Measurements from ENCODE around the gene PTPRN2. TPM values are rescaled to one million over a fixed set of nuclear protein-coding genes. Genes with fewer than 3 reads are reported as not detected.

Gene PTPRN2
- total RNA-seq, 1 experiment from 2014 or later, result 2.1 TPM

GRCh38 chr7:158268816-158269535 lies 318.6 kb downstream of the PTPRN2 start:
- DNase-seq (ENCODE audit: low read depth, low spot score) (no peak), ATAC-seq (no peak)
- no peaks in the 10 kb centered on the region for H3K36me3 ChIP-seq (ENCODE audit: control insufficient read depth in 1 of 2, insufficient read depth in 2 of 2, low read length in 2 of 2)
- H3K79me2 ChIP-seq (ENCODE audit: insufficient read depth, low read length), result no peaks in the 10 kb centered on the region
- intact Hi-C loops (cut with micrococcal nuclease), result no loop called here
- no peak for TF ChIP-seq SP1 (IDR thresholded peaks at IDR 0.05; ENCODE audit: low read depth)
- TF ChIP-seq POLR2A (IDR thresholded peaks at IDR 0.05; ENCODE audit: borderline replicate concordance, extremely low read depth, insufficient read depth, insufficient read length), result no peak
- TF ChIP-seq CTCF (IDR thresholded peaks at IDR 0.05 in 2 of 3, conservative IDR thresholded peaks at IDR 0.05 in 1 of 3; ENCODE audit: borderline replicate concordance in 1 of 3, insufficient read depth in 1 of 3, low read depth in 2 of 3, low read length in 2 of 3), result no peak
- TF ChIP-seq CBX3 (IDR thresholded peaks at IDR 0.05; ENCODE audit: low read depth), result no peak
- TF ChIP-seq ATF3 (IDR thresholded peaks at IDR 0.05), result no peak
- TF ChIP-seq JUND (IDR thresholded peaks at IDR 0.05), result no peak
- no peak for TF ChIP-seq YY1 (IDR thresholded peaks at IDR 0.05; ENCODE audit: extremely low read depth, insufficient replicate concordance, low read depth, low read length)
- TF ChIP-seq SRF (IDR thresholded peaks at IDR 0.05; ENCODE audit: low read depth), result no peak
- TF ChIP-seq SIN3A (IDR thresholded peaks at IDR 0.05; ENCODE audit: low read depth), result no peak
- no peak for TF ChIP-seq EZH2 (IDR thresholded peaks at IDR 0.05)
- no peak for TF ChIP-seq REST (IDR thresholded peaks at IDR 0.05; ENCODE audit: low read depth)
- no peak for TF ChIP-seq TCF7L2 (IDR thresholded peaks at IDR 0.05; ENCODE audit: borderline replicate concordance, extremely low read depth, insufficient read depth, insufficient read length)
- no peak overlapping the region for H3K27ac ChIP-seq (ENCODE audit: low read depth, low read length)
- no peak overlapping the region for H3K9ac ChIP-seq (ENCODE audit: low read length)
- ChIA-PET CTCF (no interaction called here), RAD21 (ENCODE audit: low non-redundant PET in 1 of 2, low total read pairs in 2 of 2, uncharacterized antibody in 2 of 2, unreplicated experiment in 2 of 2) (no interaction called here), POLR2A (no interaction called here)
- H3K4me1 ChIP-seq (ENCODE audit: control insufficient read depth in 1 of 2, insufficient read depth in 2 of 2, low read length in 2 of 2), result no peaks in the 10 kb centered on the region
- no peak overlapping the region for H3K4me3 ChIP-seq (replicated peaks in 1 of 2; ENCODE audit: low read depth in 1 of 2, low read length in 2 of 2)
- H2AFZ ChIP-seq (ENCODE audit: low read depth, low read length, poor library complexity, severe bottlenecking), result no peak overlapping the region
- no peak overlapping the region for H3K4me2 ChIP-seq (ENCODE audit: low read length)
- H3K9me3 ChIP-seq (ENCODE audit: control insufficient read depth in 1 of 2, insufficient read depth in 1 of 2, low read depth in 1 of 2, low read length in 2 of 2), result no peaks in the 10 kb centered on the region; a peak in 1 of 4 replicates
- no peaks in the 10 kb centered on the region for H4K20me1 ChIP-seq (ENCODE audit: insufficient read depth)
- BruUV-seq (replicated peaks), result no TSS peak
- H3K27me3 ChIP-seq (ENCODE audit: insufficient read depth, low read length), result no peaks in the 10 kb centered on the region
- H3K9me2 ChIP-seq (ENCODE audit: insufficient read depth), result no peaks in the 10 kb centered on the region
